Heart left ventricle (tissue), 16 donors: ENCODE measurements around the gene MTO1. TPM values are rescaled to one million over a fixed set of nuclear protein-coding genes. Genes with fewer than 3 reads are reported as not detected.

Experiments
- ATAC-seq, 4 donors: fragments of 200-7000 bp; cut with Tn5 transposase; one replicate each; pipeline ENCODE4 v1.9.1; 2020 to 2022; ENCODE audit warnings: moderate library complexity in 4 of 4, mild to moderate bottlenecking in 3 of 4, moderate number of reproducible peaks in 1 of 4
- DNase-seq, 5 donors: peaks; one replicate each; pipeline ENCODE4 v3.0.0-alpha.2; 2020
- H3K27ac ChIP-seq, 12 donors: fragments of 200-600 bp; sonication (generic) in 4 of 12; one replicate each; pipeline versions ENCODE4 v1.5.0 to v1.8.0; 2016 to 2022; ENCODE audit warnings: mild to moderate bottlenecking in 2 of 12
- H3K27me3 ChIP-seq, 9 donors: fragments of 200-600 bp; sonication (generic) in 2 of 9; one replicate each; pipeline versions ENCODE4 v1.5.1 to v1.8.0; 2016 to 2022; ENCODE audit warnings: mild to moderate bottlenecking in 3 of 9
- H3K36me3 ChIP-seq, 9 donors: fragments of 200-600 bp; sonication (generic) in 2 of 9; one replicate each; pipeline versions ENCODE4 v1.5.0 to v1.8.0; 2018 to 2022; ENCODE audit warnings: mild to moderate bottlenecking in 2 of 9
- H3K4me1 ChIP-seq, 12 donors: fragments of 200-600 bp; sonication (generic) in 4 of 12; one replicate each; pipeline versions ENCODE4 v1.5.0 to v1.8.0; 2016 to 2022; ENCODE audit warnings: mild to moderate bottlenecking in 3 of 12
- H3K4me3 ChIP-seq, 12 donors: fragments of 200-600 bp; sonication (generic) in 4 of 12; one replicate each; pipeline versions ENCODE4 v1.5.0 to v1.8.0; 2017 to 2022; ENCODE audit warnings: mild to moderate bottlenecking in 9 of 12, moderate library complexity in 4 of 12
- H3K9me3 ChIP-seq, 12 donors: fragments of 200-600 bp; sonication (generic) in 4 of 12; one replicate each; pipeline versions ENCODE4 v1.5.0 to v1.8.0; 2016 to 2022; ENCODE audit warnings: mild to moderate bottlenecking in 1 of 12
- CTCF ChIP-seq, 12 donors: fragments of 200-600 bp; sonication (generic) in 4 of 12; IDR thresholded peaks; one replicate each; pipeline versions ENCODE4 v1.5.0 to v1.8.0; 2018 to 2022; ENCODE audit warnings: antibody characterized with exemption in 12 of 12, mild to moderate bottlenecking in 5 of 12
- POLR2A ChIP-seq, 2 donors: fragments of 450-650 bp; IDR thresholded peaks; one replicate each; pipeline ENCODE4 v1.6.1; 2017; ENCODE audit warnings: antibody characterized with exemption in 2 of 2, mild to moderate bottlenecking in 2 of 2, moderate library complexity in 2 of 2
- WGBS, 4 donors: extraction: QIAGEN DNeasy Blood & Tissue Kit in 2 of 4; methylation state at CpG; one replicate each; pipeline versions ENCODE4 v1.1.5 to v1.1.7; 2013 to 2018; 5-methylcytosine and 5-hydroxymethylcytosine counted together
- intact Hi-C, 10 donors: fragments of 100-400 bp; cut with DNase I; formaldehyde crosslinking; loops; one replicate each; pipeline versions ENCODE4 v1.11.1 to v1.14.2; 2022
- polyA plus RNA-seq, 2 donors: library from polyadenylated mRNA; stranded (reverse); fragments of 200-250 nt; gene quantifications; one replicate each; pipeline ENCODE4 v1.2.3, GENCODE V29; 2013
- total RNA-seq, 9 donors: library from RNA; depleted of rRNA in 2 of 9; stranded (reverse); fragments of >200 nt in 2 of 9; fragmentation: NEBNext Ultra II Directional in 3 of 9; extraction: Animal tissue kit (Norgen Biotek cat#: 25700) in 3 of 9; gene quantifications; one replicate each; pipeline versions ENCODE4 v1.1.0 to v1.2.4, GENCODE V29; 2016 to 2023
- donor health status: ischemic (EF 13 %, LVEDD 7.1; RV severe dilation, severe dysfunction).
- donor health status: healthy with polysubstance abuse.
- donor health status: DM: no; HTN: yes; CAD: no.
- donor health status: DM: no; HTN: no; CAD: no.
- donor health status: ischemic (EF 25% LVEDD 6.9; RV normal size, moderate dysfunction).
- donor health status: ischemic (EF 25% LVEDD 5.7; RV mildly dilated, moderate dysfunction).
- donor health status: healthy.
- donor health status: DM: yes; HTN: yes; CAD: no.
- donor health status: ischemic (EF 35%, LVEDD 5.7; RV mildly dilated, moderate dysfunction).
- donor health status: nonischemic (EF 11% LVEDD 7.7; RV severe dilation, severe dysfunction).
- donor health status: DM: yes; HTN: yes; CAD: no.
- donor health status: PGD.
- donor health status: ischemic (EF 29% LVEDD 5.4; RV normal size, mild dysfunction).
- donor health status: nonischemic (EF 23%, LVEDD 6.1; RV moderate dilation, normal function).

The MTO1 gene
- total and polyA plus RNA-seq, 11 donors = 8.6 to 32.2 (median 23.0) TPM

- H3K36me3 ChIP-seq = peaks cover 0 to 90% (median 38%) of the 10 kb centered on the region in 9 donors
- 87 to 91% (median 88%) methylated on average over 2 of the region's 2 CpGs for WGBS, 4 donors
- H3K9me3 ChIP-seq = peaks cover 0 to 8% (median 0%) of the 10 kb centered on the region in 12 donors
- peaks cover 0 to 16% (median 0%) of the 10 kb centered on the region in 12 donors for H3K4me1 ChIP-seq
- DNase-seq = no peak
- H3K27me3 ChIP-seq = no peaks in the 10 kb centered on the region
- H3K4me3 ChIP-seq = no peak overlapping the region
- ATAC-seq = no peak
- intact Hi-C loops = no loop called here
- TF ChIP-seq POLR2A (IDR thresholded peaks at IDR 0.05) (no peak), CTCF (IDR thresholded peaks at IDR 0.05) (no peak)
- peak overlapping the region in 1 of 12 donors; percentile 81 for H3K27ac ChIP-seq
Observed at GRCh38 chr6:73421534-73421933, 40.0 kb upstream of the MTO1 start.

GRCh38 chr6:73435236-73435635 lies 26.3 kb upstream of the MTO1 start:
- intact Hi-C loops = no loop called here
- no peak for DNase-seq
- H3K36me3 ChIP-seq = peaks cover 0 to 90% (median 64%) of the 10 kb centered on the region in 9 donors
- no peak for ATAC-seq
- no peak for TF ChIP-seq CTCF (IDR thresholded peaks at IDR 0.05)
- TF ChIP-seq POLR2A (IDR thresholded peaks at IDR 0.05) = no peak
- H3K4me3 ChIP-seq = no peak overlapping the region
- H3K27me3 ChIP-seq = no peaks in the 10 kb centered on the region
- H3K4me1 ChIP-seq = no peaks in the 10 kb centered on the region
- WGBS, 4 donors = 88 to 92% (median 90%) methylated on average over 3 of the region's 3 CpGs
- no peaks in the 10 kb centered on the region for H3K9me3 ChIP-seq
- H3K27ac ChIP-seq = no peak overlapping the region

GRCh38 chr6:73443555-73443954 lies 18.0 kb upstream of the MTO1 start:
- ATAC-seq (no peak), DNase-seq (no peak)
- H3K4me3 ChIP-seq = no peak overlapping the region
- TF ChIP-seq POLR2A (IDR thresholded peaks at IDR 0.05) (no peak), CTCF (IDR thresholded peaks at IDR 0.05) (no peak)
- 93 to 96% (median 95%) methylated on average over 3 of the region's 3 CpGs for WGBS, 4 donors
- no peaks in the 10 kb centered on the region for H3K9me3 ChIP-seq
- peaks cover 0 to 88% (median 46%) of the 10 kb centered on the region in 9 donors for H3K36me3 ChIP-seq
- intact Hi-C loops = no loop called here
- H3K27ac ChIP-seq = no peak overlapping the region
- H3K4me1 ChIP-seq = peaks cover 0 to under 1% (median 0%) of the 10 kb centered on the region in 12 donors
- no peaks in the 10 kb centered on the region for H3K27me3 ChIP-seq

GRCh38 chr6:73451223-73452106 lies 10.1 kb upstream of the MTO1 start:
- Histone ChIP-seq H3K27me3 (peaks cover 0 to 10% (median 3%) of the 10 kb centered on the region in 9 donors), H3K4me3 (peak overlapping the region; percentile 44 to 97 (median 80)), H3K27ac (peak overlapping the region; percentile 28 to 99 (median 86)), H3K4me1 (peaks cover 0 to 60% (median 0%) of the 10 kb centered on the region in 12 donors), H3K36me3 (peaks cover 0 to 19% (median 6%) of the 10 kb centered on the region in 9 donors), H3K9me3 (no peaks in the 10 kb centered on the region)
- peak; percentile 27 to 75 (median 62) for ATAC-seq
- WGBS, 4 donors = 2 to 5% (median 2%) methylated on average over 49 to 79 of the region's 79 CpGs
- TF ChIP-seq CTCF (IDR thresholded peaks at IDR 0.05) (no peak), POLR2A (IDR thresholded peaks at IDR 0.05) (no peak)
- intact Hi-C loops = no loop called here
- DNase-seq = peak in 4 of 5 donors; percentile 38 to 52 (median 41)
